ENCODE measurements around the gene MR1. TPM values are rescaled to one million over a fixed set of nuclear protein-coding genes. Genes with fewer than 3 reads are reported as not detected.
"Not testable (repeated sequence)": the region's sequence is repeated elsewhere in the genome, so short reads cannot be mapped to it uniquely, and the experiment has no call there.

The MR1 gene
- total RNA-seq, 2 experiments from 2014 or later, result 15.7 to 16.7 TPM

DNA sequence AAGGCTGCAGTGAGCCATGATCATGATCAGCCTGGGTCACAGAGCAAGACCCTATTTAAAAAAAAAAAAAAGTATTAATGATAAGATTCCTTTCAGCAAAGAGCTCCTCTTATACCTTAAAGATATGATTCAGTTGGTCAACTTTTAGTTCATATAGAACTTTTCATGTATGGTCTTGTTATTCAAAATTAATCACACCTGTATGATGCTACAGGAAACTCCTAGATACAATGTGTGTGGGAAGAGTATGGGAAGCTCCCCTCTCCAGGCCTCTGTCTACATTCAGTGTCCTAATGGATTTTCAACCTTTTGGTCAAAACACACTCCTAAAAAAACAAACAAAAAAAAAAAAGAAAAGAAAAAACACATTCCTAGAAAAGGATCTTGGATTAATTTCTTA is 17.1 kb downstream of the MR1 start:
- no peak overlapping the region for H3K27ac Mint-ChIP-seq
- peaks cover 3% of the 10 kb centered on the region for H3K4me1 Mint-ChIP-seq (ENCODE audit: low read depth)
- no peaks in the 10 kb centered on the region for H3K9me3 Mint-ChIP-seq
- ChIA-PET POLR2A (no interaction called here), CTCF (interaction anchor here (0.8 kb wide), 2 partner anchors 28 to 43 kb away, joined by 3 read pairs; no protein-coding TSS in a partner anchor)
- H3K4me3 Mint-ChIP-seq, result no peak overlapping the region
- DNase-seq, result no peak
- H3K27me3 Mint-ChIP-seq, result no peaks in the 10 kb centered on the region
- ATAC-seq, result no peak
- intact Hi-C loops (cut with micrococcal nuclease), result no loop called here
- peaks cover 22% of the 10 kb centered on the region for H3K36me3 Mint-ChIP-seq (ENCODE audit: low read depth)
- TF ChIP-seq, protein P1, sequence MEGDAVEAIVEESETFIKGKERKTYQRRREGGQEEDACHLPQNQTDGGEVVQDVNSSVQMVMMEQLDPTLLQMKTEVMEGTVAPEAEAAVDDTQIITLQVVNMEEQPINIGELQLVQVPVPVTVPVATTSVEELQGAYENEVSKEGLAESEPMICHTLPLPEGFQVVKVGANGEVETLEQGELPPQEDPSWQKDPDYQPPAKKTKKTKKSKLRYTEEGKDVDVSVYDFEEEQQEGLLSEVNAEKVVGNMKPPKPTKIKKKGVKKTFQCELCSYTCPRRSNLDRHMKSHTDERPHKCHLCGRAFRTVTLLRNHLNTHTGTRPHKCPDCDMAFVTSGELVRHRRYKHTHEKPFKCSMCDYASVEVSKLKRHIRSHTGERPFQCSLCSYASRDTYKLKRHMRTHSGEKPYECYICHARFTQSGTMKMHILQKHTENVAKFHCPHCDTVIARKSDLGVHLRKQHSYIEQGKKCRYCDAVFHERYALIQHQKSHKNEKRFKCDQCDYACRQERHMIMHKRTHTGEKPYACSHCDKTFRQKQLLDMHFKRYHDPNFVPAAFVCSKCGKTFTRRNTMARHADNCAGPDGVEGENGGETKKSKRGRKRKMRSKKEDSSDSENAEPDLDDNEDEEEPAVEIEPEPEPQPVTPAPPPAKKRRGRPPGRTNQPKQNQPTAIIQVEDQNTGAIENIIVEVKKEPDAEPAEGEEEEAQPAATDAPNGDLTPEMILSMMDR (IDR thresholded peaks at IDR 0.05), result no peak

DNA sequence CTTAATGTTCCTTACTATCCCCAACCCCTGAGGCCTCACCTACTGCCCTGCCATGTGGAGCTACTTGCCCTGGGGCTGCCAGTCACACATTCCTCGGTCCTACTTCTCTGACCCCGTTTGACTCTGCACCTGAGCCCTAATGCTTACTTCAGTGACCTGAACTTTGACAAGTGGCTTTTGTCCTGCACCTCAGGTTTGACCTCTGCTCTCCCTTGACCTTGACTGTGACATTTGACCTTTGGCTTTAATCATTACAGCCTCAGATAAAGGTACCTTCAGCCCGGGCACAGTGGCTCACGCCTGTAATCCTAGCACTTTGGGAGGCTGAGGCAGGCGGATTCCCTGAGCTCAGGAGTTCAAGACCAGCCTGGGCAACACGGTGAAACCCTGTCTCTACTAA is 22.8 kb downstream of the MR1 start:
- Mint-ChIP-seq H3K9me3 (peaks cover 13% of the 10 kb centered on the region), H3K4me3 (no peak overlapping the region), H3K36me3 (ENCODE audit: low read depth) (peaks cover 34% of the 10 kb centered on the region), H3K27me3 (no peaks in the 10 kb centered on the region), H3K4me1 (ENCODE audit: low read depth) (peaks cover 2% of the 10 kb centered on the region), H3K27ac (no peak overlapping the region)
- CTCF ChIA-PET, result no interaction called here
- ATAC-seq, result no peak
- TF ChIP-seq, protein P1 (IDR thresholded peaks at IDR 0.05), result no peak
- no peak for DNase-seq
- intact Hi-C loops (cut with micrococcal nuclease), result no loop called here
- POLR2A ChIA-PET, result no interaction called here

DNA sequence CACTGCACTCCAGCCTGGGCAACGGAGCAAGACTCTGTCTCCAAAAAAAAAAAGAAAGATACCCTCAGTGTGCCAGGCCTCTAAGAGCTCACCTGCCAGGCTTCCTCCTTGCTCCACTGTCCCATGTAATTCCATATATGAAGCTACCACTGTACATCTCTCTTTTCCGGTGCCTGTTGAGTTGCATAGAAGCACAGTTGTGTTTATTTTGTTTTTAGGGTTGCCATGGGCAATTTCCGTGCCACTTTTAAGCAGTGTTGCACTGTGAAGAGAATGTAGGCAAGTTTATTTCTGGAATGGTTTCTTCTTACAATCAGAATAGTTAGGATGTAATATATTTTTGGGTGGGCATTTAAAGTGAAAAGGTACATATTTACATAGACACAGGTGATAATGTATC is 23.3 kb downstream of the MR1 start:
- Mint-ChIP-seq H3K4me3 (no peak overlapping the region), H3K36me3 (ENCODE audit: low read depth) (peaks cover 34% of the 10 kb centered on the region), H3K9me3 (peaks cover 13% of the 10 kb centered on the region), H3K27me3 (no peaks in the 10 kb centered on the region), H3K27ac (no peak overlapping the region), H3K4me1 (ENCODE audit: low read depth) (peaks cover 7% of the 10 kb centered on the region)
- TF ChIP-seq, protein P1 (IDR thresholded peaks at IDR 0.05), result no peak
- ATAC-seq, result no peak
- ChIA-PET CTCF (no interaction called here), POLR2A (no interaction called here)
- intact Hi-C loops (cut with micrococcal nuclease), result no loop called here
- DNase-seq, result no peak

DNA sequence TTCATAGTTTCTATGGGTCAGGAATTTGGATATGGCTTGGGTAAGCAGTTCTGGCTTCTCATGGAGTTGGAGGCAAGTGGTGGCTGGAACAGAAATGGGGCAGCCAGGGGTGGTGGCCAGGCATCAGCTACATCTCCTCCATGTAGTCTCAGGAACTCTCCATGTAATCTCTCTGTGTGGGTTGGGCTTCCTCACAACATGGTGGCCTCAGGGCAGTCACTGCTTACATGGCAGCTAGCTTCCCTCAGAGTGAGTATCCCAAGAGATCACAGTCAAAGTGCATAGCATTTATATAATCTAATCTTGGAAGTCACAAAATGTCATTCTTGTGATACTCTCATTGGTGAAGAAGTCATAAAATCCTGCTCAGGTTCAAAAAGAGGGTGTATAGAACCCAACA is 25.7 kb downstream of the MR1 start:
- POLR2A ChIA-PET, result interaction anchor here (0.5 kb wide), 1 partner anchor 30 kb away, joined by 3 read pairs; the partner anchor contains the start of gene IER5
- Mint-ChIP-seq H3K27ac (no peak overlapping the region), H3K4me1 (ENCODE audit: low read depth) (peaks cover 20% of the 10 kb centered on the region), H3K4me3 (no peak overlapping the region), H3K36me3 (ENCODE audit: low read depth) (peaks cover 27% of the 10 kb centered on the region), H3K9me3 (peaks cover 13% of the 10 kb centered on the region), H3K27me3 (no peaks in the 10 kb centered on the region)
- ATAC-seq (no peak), DNase-seq (no peak)
- intact Hi-C loops (cut with micrococcal nuclease), result no loop called here
- TF ChIP-seq, protein P1 (IDR thresholded peaks at IDR 0.05), result no peak
- CTCF ChIA-PET, result no interaction called here

DNA sequence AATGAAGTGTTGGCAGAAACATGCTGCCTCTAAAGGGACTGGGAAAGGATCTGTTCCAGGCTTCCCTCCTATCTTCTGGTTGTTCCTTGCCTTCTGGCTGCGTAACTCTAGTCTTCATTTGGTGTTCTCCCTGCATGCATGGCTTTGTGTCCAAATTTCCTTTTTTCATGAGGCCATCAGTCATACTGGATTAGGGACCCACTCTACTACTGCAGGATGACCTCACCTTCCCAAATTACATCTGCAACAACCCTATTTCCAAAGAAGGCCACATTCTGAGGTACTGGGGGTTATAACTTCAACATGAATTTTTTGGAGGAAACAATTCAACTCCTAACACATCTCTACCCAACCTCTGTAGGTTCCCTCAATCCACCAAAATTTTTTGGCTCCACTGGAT is 26.3 kb downstream of the MR1 start:
- peaks cover 20% of the 10 kb centered on the region for H3K4me1 Mint-ChIP-seq (ENCODE audit: low read depth)
- no peak for ATAC-seq
- TF ChIP-seq, protein P1 (IDR thresholded peaks at IDR 0.05), result no peak
- H3K36me3 Mint-ChIP-seq (ENCODE audit: low read depth), result peaks cover 26% of the 10 kb centered on the region
- CTCF ChIA-PET, result no interaction called here
- H3K27ac Mint-ChIP-seq, result no peak overlapping the region
- POLR2A ChIA-PET, result no interaction called here
- no peak for DNase-seq
- intact Hi-C loops (cut with micrococcal nuclease), result no loop called here
- H3K4me3 Mint-ChIP-seq, result no peak overlapping the region
- no peaks in the 10 kb centered on the region for H3K27me3 Mint-ChIP-seq
- peaks cover 13% of the 10 kb centered on the region for H3K9me3 Mint-ChIP-seq

DNA sequence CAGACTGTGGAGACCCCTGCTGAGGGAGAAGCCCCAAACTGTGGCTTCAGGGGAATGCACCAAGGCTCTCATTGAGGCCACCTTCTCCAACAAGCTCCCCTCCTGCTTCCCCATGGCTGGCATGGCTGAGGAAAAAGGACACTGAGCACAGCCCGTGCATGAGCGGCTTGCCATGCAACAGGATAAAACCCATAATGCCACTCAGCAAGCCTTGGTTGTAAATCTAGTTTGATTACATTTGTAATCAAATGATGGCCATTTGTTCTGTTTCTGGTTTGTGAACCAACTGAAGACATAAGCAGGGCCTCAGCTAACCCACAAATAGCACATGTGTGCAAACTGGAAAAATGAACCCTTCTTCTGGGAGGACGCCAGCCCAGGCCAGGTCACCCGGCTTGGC is 27.2 kb downstream of the MR1 start:
- Mint-ChIP-seq H3K36me3 (ENCODE audit: low read depth) (peaks cover 21% of the 10 kb centered on the region), H3K4me1 (ENCODE audit: low read depth) (peaks cover 20% of the 10 kb centered on the region), H3K9me3 (peaks cover 13% of the 10 kb centered on the region)
- H3K27ac Mint-ChIP-seq; DNase-seq; ATAC-seq; intact Hi-C loops (cut with micrococcal nuclease); H3K4me3 Mint-ChIP-seq; POLR2A ChIA-PET; H3K27me3 Mint-ChIP-seq: not testable (repeated sequence)
- CTCF ChIA-PET, result interaction anchor here (1.3 to 3.2 kb wide), 3 partner anchors 8 to 105 kb away, joined by 4 to 18 read pairs (median 13); no protein-coding TSS in a partner anchor

All from activated CD8-positive, alpha-beta T cell treated with anti-CD3 and anti-CD28 coated beads for 36 hours (primary cell).